GM19467 (cell line): Measurements from ENCODE around the gene ACHE.
"Not testable (repeated sequence)": the region's sequence is repeated elsewhere in the genome, so short reads cannot be mapped to it uniquely, and the experiment has no call there.

Experiments
- ATAC-seq: cut with Tn5 transposase; IDR thresholded peaks from one replicate; pipeline ENCODE4 v1.9.1; 2021; ENCODE audit warnings: mild to moderate bottlenecking, moderate library complexity; ENCODE audit not compliant: unreplicated experiment

Gene ACHE

GRCh38 chr7:100895701-100895955, at the start of gene ACHE:
TSS of gene ACHE (minus strand) at chr7:100895888. CDS start at chr7:100894232, 1,656 bp downstream.
- ATAC-seq, result no peak

- ATAC-seq, result no peak
These were observed 48.5 kb upstream of the ACHE start for GRCh38 chr7:100944138-100944537.

GRCh38 chr7:100943693-100944092, 48.0 kb upstream of the ACHE start:
- no peak for ATAC-seq

- ATAC-seq, result no peak
These were observed 46.5 kb upstream of the ACHE start for GRCh38 chr7:100942045-100942774.

GRCh38 chr7:100936167-100936566, 40.5 kb upstream of the ACHE start:
- ATAC-seq, result not testable (repeated sequence)

- not testable (repeated sequence) for ATAC-seq
These were observed 39.7 kb upstream of the ACHE start for GRCh38 chr7:100935381-100935780.

GRCh38 chr7:100933734-100934133, 38.0 kb upstream of the ACHE start:
- no peak for ATAC-seq

GRCh38 chr7:100929808-100930174, 34.1 kb upstream of the ACHE start:
- ATAC-seq, result no peak

- not testable (repeated sequence) for ATAC-seq
These were observed 27.9 kb upstream of the ACHE start for GRCh38 chr7:100923616-100924015.

GRCh38 chr7:100921039-100921438, 25.4 kb upstream of the ACHE start:
- no peak for ATAC-seq

- ATAC-seq, result not testable (repeated sequence)
These were observed 24.2 kb upstream of the ACHE start for GRCh38 chr7:100919779-100920437.

- ATAC-seq, result not testable (repeated sequence)
These were observed 23.6 kb upstream of the ACHE start for GRCh38 chr7:100919335-100919734.

- ATAC-seq, result no peak
These were observed 19.3 kb upstream of the ACHE start for GRCh38 chr7:100914879-100915447.

- ATAC-seq, result no peak
These were observed 18.7 kb upstream of the ACHE start for GRCh38 chr7:100914208-100914878.

GRCh38 chr7:100911484-100911883, 15.8 kb upstream of the ACHE start:
- no peak for ATAC-seq

GRCh38 chr7:100910443-100910842, 14.8 kb upstream of the ACHE start:
- not testable (repeated sequence) for ATAC-seq

GRCh38 chr7:100908512-100908911, 12.8 kb upstream of the ACHE start:
- no peak for ATAC-seq

GRCh38 chr7:100902638-100903037, 7.0 kb upstream of the ACHE start:
- ATAC-seq, result no peak

- no peak for ATAC-seq
These were observed 6.2 kb upstream of the ACHE start for GRCh38 chr7:100901921-100902332.

- no peak for ATAC-seq
These were observed 5.3 kb upstream of the ACHE start for GRCh38 chr7:100900978-100901377.

GRCh38 chr7:100899432-100899831, 3.7 kb upstream of the ACHE start:
- ATAC-seq, result no peak
